Thyroid gland (tissue), 4 donors: Measurements from ENCODE around the gene SYS1. TPM values are rescaled to one million over a fixed set of nuclear protein-coding genes. Genes with fewer than 3 reads are reported as not detected.

Source experiments
- DNase-seq, 2 donors: peaks; one replicate each; pipeline ENCODE4 v3.0.0-alpha.2; 2019
- H3K27ac ChIP-seq, 3 donors: fragments of 200-600 bp; sonication (generic); 1 replicate in 2 of 3; 2 replicates in 1 of 3; pipeline ENCODE4 v1.5.1; 2016 to 2019; ENCODE audit warnings: mild to moderate bottlenecking in 1 of 3, moderate library complexity in 1 of 3
- H3K27me3 ChIP-seq: fragments of 200-600 bp; sonication (generic); one replicate; pipeline ENCODE4 v1.5.1; 2019
- H3K36me3 ChIP-seq, 2 donors: fragments of 200-600 bp; sonication (generic); one replicate each; pipeline ENCODE4 v1.5.1; 2016 to 2019
- H3K4me1 ChIP-seq, 2 donors: fragments of 200-600 bp; sonication (generic); one replicate each; pipeline ENCODE4 v1.5.1; 2017 to 2019
- H3K4me3 ChIP-seq, 3 donors: fragments of 200-600 bp; sonication (generic); replicated peaks in 1 of 3; 1 replicate in 2 of 3; 2 replicates in 1 of 3; pipeline ENCODE4 v1.5.1; 2016; ENCODE audit warnings: mild to moderate bottlenecking in 1 of 3
- H3K9me3 ChIP-seq: fragments of 200-600 bp; sonication (generic); one replicate; pipeline ENCODE4 v1.5.1; 2017
- CTCF ChIP-seq, 6 experiments: fragments of 200-600 bp in 3 of 6; fragments of 450-650 bp in 3 of 6; sonication (generic) in 3 of 6; IDR thresholded peaks; one replicate each; pipeline ENCODE4 v1.5.1; 2016 to 2019; ENCODE audit warnings: antibody characterized with exemption in 6 of 6, mild to moderate bottlenecking in 2 of 6, inconsistent platforms in 1 of 6, moderate library complexity in 1 of 6
- POLR2A ChIP-seq, 2 donors: fragments of 450-650 bp; IDR thresholded peaks; one replicate each; pipeline ENCODE4 v1.6.1; 2017; ENCODE audit warnings: antibody characterized with exemption in 2 of 2, mild to moderate bottlenecking in 2 of 2, moderate library complexity in 1 of 2
- WGBS, 2 donors: methylation state at CpG; one replicate each; pipeline ENCODE4 v1.1.5; 2017; 5-methylcytosine and 5-hydroxymethylcytosine counted together
- intact Hi-C: fragments of 100-400 bp; cut with DNase I; formaldehyde crosslinking; loops from one replicate; pipeline ENCODE4 v1.15.1; 2023
- total RNA-seq, 4 donors: library from RNA; depleted of rRNA; stranded (reverse); fragments of >200 nt; gene quantifications; one replicate each; pipeline ENCODE4 v1.2.3, GENCODE V29; 2016

SYS1 gene
- total RNA-seq, 4 donors from 2014 or later, result 52.7 to 86.1 (median 76.6) TPM

- intact Hi-C loops, result no loop called here
Observed at GRCh38 chr20:45323731-45324130, 39.2 kb upstream of the SYS1 start.

GRCh38 chr20:45325371-45325770 is 37.6 kb upstream of the SYS1 start:
- H3K27me3 ChIP-seq, result no peaks in the 10 kb centered on the region
- TF ChIP-seq POLR2A (IDR thresholded peaks at IDR 0.05), result no peak
- no peak for TF ChIP-seq CTCF (IDR thresholded peaks at IDR 0.05)
- intact Hi-C loops, result no loop called here
- peaks cover 0 to 4% of the 10 kb centered on the region in 2 donors for H3K4me1 ChIP-seq
- H3K9me3 ChIP-seq, result no peaks in the 10 kb centered on the region
- WGBS, 2 donors, result 79 to 93% methylated on average over 3 to 6 of the region's 6 CpGs
- no peak overlapping the region for H3K27ac ChIP-seq
- DNase-seq, result no peak
- H3K36me3 ChIP-seq, result peaks cover 31 to 42% of the 10 kb centered on the region in 2 donors
- no peak overlapping the region for H3K4me3 ChIP-seq

More at GRCh38 chr20:45323731-45324130, 39.2 kb upstream of the SYS1 start:
- TF ChIP-seq POLR2A (IDR thresholded peaks at IDR 0.05), result no peak
- no peak for TF ChIP-seq CTCF (IDR thresholded peaks at IDR 0.05)
- peaks cover 21 to 26% of the 10 kb centered on the region in 2 donors for H3K36me3 ChIP-seq
- H3K4me1 ChIP-seq, result no peaks in the 10 kb centered on the region
- H3K27ac ChIP-seq, result no peak overlapping the region
- no peak for DNase-seq
- no peaks in the 10 kb centered on the region for H3K9me3 ChIP-seq
- H3K27me3 ChIP-seq, result no peaks in the 10 kb centered on the region
- H3K4me3 ChIP-seq, result no peak overlapping the region

- TF ChIP-seq POLR2A (IDR thresholded peaks at IDR 0.05) (no peak), CTCF (IDR thresholded peaks at IDR 0.05) (no peak)
- no peak for DNase-seq
- no peaks in the 10 kb centered on the region for H3K9me3 ChIP-seq
- no peak overlapping the region for H3K4me3 ChIP-seq
- H3K36me3 ChIP-seq, result peaks cover 52 to 57% of the 10 kb centered on the region in 2 donors
- no peaks in the 10 kb centered on the region for H3K27me3 ChIP-seq
- H3K27ac ChIP-seq, result no peak overlapping the region
- WGBS, 2 donors, result 92% methylated on average over 4 of the region's 4 CpGs
- intact Hi-C loops, result no loop called here
- H3K4me1 ChIP-seq, result peaks cover 0 to 4% of the 10 kb centered on the region in 2 donors
Observed at GRCh38 chr20:45328451-45328850, 34.5 kb upstream of the SYS1 start.

GRCh38 chr20:45329497-45330319 is 33.2 kb upstream of the SYS1 start:
- Histone ChIP-seq H3K27ac (no peak overlapping the region), H3K36me3 (peaks cover 52 to 57% of the 10 kb centered on the region in 2 donors), H3K4me3 (no peak overlapping the region), H3K4me1 (peaks cover 0 to 4% of the 10 kb centered on the region in 2 donors), H3K9me3 (no peaks in the 10 kb centered on the region), H3K27me3 (no peaks in the 10 kb centered on the region)
- peak in 1 of 2 donors; percentile 46 for DNase-seq
- no peak for TF ChIP-seq POLR2A (IDR thresholded peaks at IDR 0.05)
- no peak for TF ChIP-seq CTCF (IDR thresholded peaks at IDR 0.05)
- 81 to 83% methylated on average over 7 of the region's 7 CpGs for WGBS, 2 donors
- intact Hi-C loops, result no loop called here

- DNase-seq, result no peak
- intact Hi-C loops, result no loop called here
Observed at GRCh38 chr20:45330476-45330875, 32.5 kb upstream of the SYS1 start.

More at GRCh38 chr20:45330476-45330875, 32.5 kb upstream of the SYS1 start:
- H3K27ac ChIP-seq, result peak overlapping the region in 1 of 3 donors; percentile 12
- no peak overlapping the region for H3K4me3 ChIP-seq
- peaks cover 0 to 4% of the 10 kb centered on the region in 2 donors for H3K4me1 ChIP-seq
- H3K27me3 ChIP-seq, result no peaks in the 10 kb centered on the region
- TF ChIP-seq CTCF (IDR thresholded peaks at IDR 0.05) (no peak), POLR2A (IDR thresholded peaks at IDR 0.05) (no peak)
- 88 to 100% methylated on average over 3 of the region's 3 CpGs for WGBS, 2 donors
- no peaks in the 10 kb centered on the region for H3K9me3 ChIP-seq
- peaks cover 54 to 55% of the 10 kb centered on the region in 2 donors for H3K36me3 ChIP-seq
